ENCODE measurements around the gene GMDS. TPM values are rescaled to one million over a fixed set of nuclear protein-coding genes. Genes with fewer than 3 reads are reported as not detected.

GMDS gene
- total and polyA plus RNA-seq, 2 of the 8 experiments (the other 6 are each of a cell fraction or from before 2014, with no cell fraction given) = 16.8 to 50.0 TPM

GRCh38 chr6:2257363-2257762 is 12.0 kb upstream of the GMDS start (continued):
- TF ChIP-seq, protein P1, sequence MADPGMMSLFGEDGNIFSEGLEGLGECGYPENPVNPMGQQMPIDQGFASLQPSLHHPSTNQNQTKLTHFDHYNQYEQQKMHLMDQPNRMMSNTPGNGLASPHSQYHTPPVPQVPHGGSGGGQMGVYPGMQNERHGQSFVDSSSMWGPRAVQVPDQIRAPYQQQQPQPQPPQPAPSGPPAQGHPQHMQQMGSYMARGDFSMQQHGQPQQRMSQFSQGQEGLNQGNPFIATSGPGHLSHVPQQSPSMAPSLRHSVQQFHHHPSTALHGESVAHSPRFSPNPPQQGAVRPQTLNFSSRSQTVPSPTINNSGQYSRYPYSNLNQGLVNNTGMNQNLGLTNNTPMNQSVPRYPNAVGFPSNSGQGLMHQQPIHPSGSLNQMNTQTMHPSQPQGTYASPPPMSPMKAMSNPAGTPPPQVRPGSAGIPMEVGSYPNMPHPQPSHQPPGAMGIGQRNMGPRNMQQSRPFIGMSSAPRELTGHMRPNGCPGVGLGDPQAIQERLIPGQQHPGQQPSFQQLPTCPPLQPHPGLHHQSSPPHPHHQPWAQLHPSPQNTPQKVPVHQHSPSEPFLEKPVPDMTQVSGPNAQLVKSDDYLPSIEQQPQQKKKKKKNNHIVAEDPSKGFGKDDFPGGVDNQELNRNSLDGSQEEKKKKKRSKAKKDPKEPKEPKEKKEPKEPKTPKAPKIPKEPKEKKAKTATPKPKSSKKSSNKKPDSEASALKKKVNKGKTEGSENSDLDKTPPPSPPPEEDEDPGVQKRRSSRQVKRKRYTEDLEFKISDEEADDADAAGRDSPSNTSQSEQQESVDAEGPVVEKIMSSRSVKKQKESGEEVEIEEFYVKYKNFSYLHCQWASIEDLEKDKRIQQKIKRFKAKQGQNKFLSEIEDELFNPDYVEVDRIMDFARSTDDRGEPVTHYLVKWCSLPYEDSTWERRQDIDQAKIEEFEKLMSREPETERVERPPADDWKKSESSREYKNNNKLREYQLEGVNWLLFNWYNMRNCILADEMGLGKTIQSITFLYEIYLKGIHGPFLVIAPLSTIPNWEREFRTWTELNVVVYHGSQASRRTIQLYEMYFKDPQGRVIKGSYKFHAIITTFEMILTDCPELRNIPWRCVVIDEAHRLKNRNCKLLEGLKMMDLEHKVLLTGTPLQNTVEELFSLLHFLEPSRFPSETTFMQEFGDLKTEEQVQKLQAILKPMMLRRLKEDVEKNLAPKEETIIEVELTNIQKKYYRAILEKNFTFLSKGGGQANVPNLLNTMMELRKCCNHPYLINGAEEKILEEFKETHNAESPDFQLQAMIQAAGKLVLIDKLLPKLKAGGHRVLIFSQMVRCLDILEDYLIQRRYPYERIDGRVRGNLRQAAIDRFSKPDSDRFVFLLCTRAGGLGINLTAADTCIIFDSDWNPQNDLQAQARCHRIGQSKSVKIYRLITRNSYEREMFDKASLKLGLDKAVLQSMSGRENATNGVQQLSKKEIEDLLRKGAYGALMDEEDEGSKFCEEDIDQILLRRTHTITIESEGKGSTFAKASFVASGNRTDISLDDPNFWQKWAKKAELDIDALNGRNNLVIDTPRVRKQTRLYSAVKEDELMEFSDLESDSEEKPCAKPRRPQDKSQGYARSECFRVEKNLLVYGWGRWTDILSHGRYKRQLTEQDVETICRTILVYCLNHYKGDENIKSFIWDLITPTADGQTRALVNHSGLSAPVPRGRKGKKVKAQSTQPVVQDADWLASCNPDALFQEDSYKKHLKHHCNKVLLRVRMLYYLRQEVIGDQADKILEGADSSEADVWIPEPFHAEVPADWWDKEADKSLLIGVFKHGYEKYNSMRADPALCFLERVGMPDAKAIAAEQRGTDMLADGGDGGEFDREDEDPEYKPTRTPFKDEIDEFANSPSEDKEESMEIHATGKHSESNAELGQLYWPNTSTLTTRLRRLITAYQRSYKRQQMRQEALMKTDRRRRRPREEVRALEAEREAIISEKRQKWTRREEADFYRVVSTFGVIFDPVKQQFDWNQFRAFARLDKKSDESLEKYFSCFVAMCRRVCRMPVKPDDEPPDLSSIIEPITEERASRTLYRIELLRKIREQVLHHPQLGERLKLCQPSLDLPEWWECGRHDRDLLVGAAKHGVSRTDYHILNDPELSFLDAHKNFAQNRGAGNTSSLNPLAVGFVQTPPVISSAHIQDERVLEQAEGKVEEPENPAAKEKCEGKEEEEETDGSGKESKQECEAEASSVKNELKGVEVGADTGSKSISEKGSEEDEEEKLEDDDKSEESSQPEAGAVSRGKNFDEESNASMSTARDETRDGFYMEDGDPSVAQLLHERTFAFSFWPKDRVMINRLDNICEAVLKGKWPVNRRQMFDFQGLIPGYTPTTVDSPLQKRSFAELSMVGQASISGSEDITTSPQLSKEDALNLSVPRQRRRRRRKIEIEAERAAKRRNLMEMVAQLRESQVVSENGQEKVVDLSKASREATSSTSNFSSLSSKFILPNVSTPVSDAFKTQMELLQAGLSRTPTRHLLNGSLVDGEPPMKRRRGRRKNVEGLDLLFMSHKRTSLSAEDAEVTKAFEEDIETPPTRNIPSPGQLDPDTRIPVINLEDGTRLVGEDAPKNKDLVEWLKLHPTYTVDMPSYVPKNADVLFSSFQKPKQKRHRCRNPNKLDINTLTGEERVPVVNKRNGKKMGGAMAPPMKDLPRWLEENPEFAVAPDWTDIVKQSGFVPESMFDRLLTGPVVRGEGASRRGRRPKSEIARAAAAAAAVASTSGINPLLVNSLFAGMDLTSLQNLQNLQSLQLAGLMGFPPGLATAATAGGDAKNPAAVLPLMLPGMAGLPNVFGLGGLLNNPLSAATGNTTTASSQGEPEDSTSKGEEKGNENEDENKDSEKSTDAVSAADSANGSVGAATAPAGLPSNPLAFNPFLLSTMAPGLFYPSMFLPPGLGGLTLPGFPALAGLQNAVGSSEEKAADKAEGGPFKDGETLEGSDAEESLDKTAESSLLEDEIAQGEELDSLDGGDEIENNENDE (IDR thresholded peaks at IDR 0.05; ENCODE audit: insufficient replicate concordance, low read length) = no peak
- no peak for TF ChIP-seq CBX8 (IDR thresholded peaks at IDR 0.05; ENCODE audit: borderline replicate concordance, low read depth, low read length)
- no peak for TF ChIP-seq SUZ12 (IDR thresholded peaks at IDR 0.05; ENCODE audit: low read length)
